Tibial nerve (tissue), 3 donors: ENCODE results near the gene DCAF8L2.

Experiments
- POLR2A ChIP-seq, 2 donors: fragments of 450-650 bp; IDR thresholded peaks; one replicate each; pipeline ENCODE4 v1.6.1; 2017; ENCODE audit warnings: antibody characterized with exemption in 2 of 2, mild to moderate bottlenecking in 2 of 2, moderate library complexity in 2 of 2
- TF ChIP-seq, protein P1 (sequence below), 5 experiments: fragments of 200-600 bp in 3 of 5; fragments of 450-650 bp in 2 of 5; sonication (generic) in 3 of 5; IDR thresholded peaks; one replicate each; pipeline ENCODE4 v1.5.1; 2016 to 2019; ENCODE audit warnings: antibody characterized with exemption in 5 of 5, mild to moderate bottlenecking in 3 of 5, moderate library complexity in 2 of 5

DNA sequence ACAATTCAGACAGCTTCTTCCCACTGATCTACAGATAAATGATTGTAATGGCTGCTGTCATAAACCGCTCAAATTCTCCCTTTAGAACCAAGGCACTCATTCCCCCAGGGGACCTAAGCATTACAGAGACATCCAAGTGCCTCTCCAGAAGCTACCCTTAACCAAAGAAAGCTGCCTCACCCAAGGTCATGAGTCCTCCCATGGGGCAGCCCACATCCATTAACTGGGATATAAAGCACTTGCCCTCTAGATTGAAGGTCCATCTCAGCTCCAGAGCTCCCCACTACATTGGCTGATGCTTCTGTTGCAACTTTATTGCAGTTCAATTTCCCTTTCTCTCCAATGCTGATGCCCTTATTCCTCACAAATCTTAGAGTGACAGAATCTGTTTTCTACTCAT lies 40.5 kb upstream of the DCAF8L2 start:
- TF ChIP-seq, protein P1, sequence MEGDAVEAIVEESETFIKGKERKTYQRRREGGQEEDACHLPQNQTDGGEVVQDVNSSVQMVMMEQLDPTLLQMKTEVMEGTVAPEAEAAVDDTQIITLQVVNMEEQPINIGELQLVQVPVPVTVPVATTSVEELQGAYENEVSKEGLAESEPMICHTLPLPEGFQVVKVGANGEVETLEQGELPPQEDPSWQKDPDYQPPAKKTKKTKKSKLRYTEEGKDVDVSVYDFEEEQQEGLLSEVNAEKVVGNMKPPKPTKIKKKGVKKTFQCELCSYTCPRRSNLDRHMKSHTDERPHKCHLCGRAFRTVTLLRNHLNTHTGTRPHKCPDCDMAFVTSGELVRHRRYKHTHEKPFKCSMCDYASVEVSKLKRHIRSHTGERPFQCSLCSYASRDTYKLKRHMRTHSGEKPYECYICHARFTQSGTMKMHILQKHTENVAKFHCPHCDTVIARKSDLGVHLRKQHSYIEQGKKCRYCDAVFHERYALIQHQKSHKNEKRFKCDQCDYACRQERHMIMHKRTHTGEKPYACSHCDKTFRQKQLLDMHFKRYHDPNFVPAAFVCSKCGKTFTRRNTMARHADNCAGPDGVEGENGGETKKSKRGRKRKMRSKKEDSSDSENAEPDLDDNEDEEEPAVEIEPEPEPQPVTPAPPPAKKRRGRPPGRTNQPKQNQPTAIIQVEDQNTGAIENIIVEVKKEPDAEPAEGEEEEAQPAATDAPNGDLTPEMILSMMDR (IDR thresholded peaks at IDR 0.05): no peak
- no peak for TF ChIP-seq POLR2A (IDR thresholded peaks at IDR 0.05)
